ENCODE results near the gene CCDC51. TPM values are rescaled to one million over a fixed set of nuclear protein-coding genes. Genes with fewer than 3 reads are reported as not detected.

The CCDC51 gene
- polyA plus RNA-seq, 1 of the 3 experiments (the other 2 are of a cell fraction): 24.2 TPM

DNA sequence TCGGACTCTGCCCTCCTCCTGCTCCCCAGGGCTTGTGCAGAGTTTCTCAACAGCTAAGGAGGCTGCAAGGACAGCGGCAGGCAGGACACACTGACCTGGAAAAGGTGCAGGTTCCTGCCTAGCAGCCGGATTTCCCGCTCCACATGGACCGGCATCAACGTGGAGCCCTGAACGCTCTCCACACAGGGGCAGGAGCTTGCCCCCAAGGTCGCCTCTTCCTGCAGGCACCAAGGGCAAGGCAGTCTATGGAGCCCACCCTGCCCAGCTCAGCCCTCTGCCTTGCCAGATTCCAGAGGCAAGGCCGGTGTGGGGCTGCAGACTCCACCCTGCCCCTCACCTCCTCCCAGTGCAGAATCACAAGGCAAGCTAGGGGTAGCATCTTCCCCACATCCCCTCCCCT is 20.8 kb downstream of the CCDC51 start:
- H3K4me1 ChIP-seq (ENCODE audit: control insufficient read depth in 1 of 2, insufficient read depth in 2 of 2, low read depth in 1 of 2, low read length in 1 of 2): peaks cover 0 to 16% of the 10 kb centered on the region in 2 experiments; a peak in 1 of 4 replicates
- H3K4me3 ChIP-seq (ENCODE audit: low read depth in 2 of 2, low read length in 1 of 2): no peak overlapping the region
- no peak overlapping the region for H3K4me2 ChIP-seq
- CTCF ChIA-PET: interaction anchor here (0.7 to 14.1 kb wide), 6 partner anchors 10 to 146 kb away, joined by 3 to 156 read pairs (median 6); no protein-coding TSS in a partner anchor
- H3F3A ChIP-seq (replicated peaks; ENCODE audit: insufficient read depth): no peaks in the 10 kb centered on the region
- peaks cover 12% of the 10 kb centered on the region; the same call in 1 of the 2 replicates for H3K79me2 ChIP-seq (ENCODE audit: insufficient read depth)
- H2AFZ ChIP-seq (ENCODE audit: low read depth): no peak overlapping the region
- H3K27ac ChIP-seq (ENCODE audit: low read depth in 2 of 2, low read length in 1 of 2): no peak overlapping the region; a peak in 1 of 4 replicates
- no peaks in the 10 kb centered on the region for H4K20me1 ChIP-seq (ENCODE audit: insufficient read depth)
- H3K9me2 ChIP-seq: no peaks in the 10 kb centered on the region
- H3K27me3 ChIP-seq (ENCODE audit: insufficient read depth): no peaks in the 10 kb centered on the region
- POLR2A ChIA-PET: interaction anchor here (2.0 kb wide), 1 partner anchor 10 kb away, joined by 6 read pairs; no protein-coding TSS in a partner anchor
- no peak overlapping the region for H3K9ac ChIP-seq
- peaks cover 0 to 53% of the 10 kb centered on the region in 2 experiments for H3K36me3 ChIP-seq (replicated peaks in 1 of 2; ENCODE audit: control insufficient read depth in 1 of 2, insufficient read depth in 2 of 2, low read length in 1 of 2)
- no peak for DNase-seq
- TF ChIP-seq GATA2 (CRISPR knock-in tag; IDR thresholded peaks at IDR 0.05) (no peak), MXI1 (IDR thresholded peaks at IDR 0.05; ENCODE audit: low read depth, low read length) (no peak), TAF1 (IDR thresholded peaks at IDR 0.05; ENCODE audit: borderline replicate concordance, low read depth, low read length) (no peak), EP300 (IDR thresholded peaks at IDR 0.05; ENCODE audit: borderline replicate concordance in 1 of 2, low read depth in 1 of 2, low read length in 1 of 2) (no peak), YY1 (IDR thresholded peaks at IDR 0.05; ENCODE audit: low read depth) (no peak)
- TF ChIP-seq, protein P1, sequence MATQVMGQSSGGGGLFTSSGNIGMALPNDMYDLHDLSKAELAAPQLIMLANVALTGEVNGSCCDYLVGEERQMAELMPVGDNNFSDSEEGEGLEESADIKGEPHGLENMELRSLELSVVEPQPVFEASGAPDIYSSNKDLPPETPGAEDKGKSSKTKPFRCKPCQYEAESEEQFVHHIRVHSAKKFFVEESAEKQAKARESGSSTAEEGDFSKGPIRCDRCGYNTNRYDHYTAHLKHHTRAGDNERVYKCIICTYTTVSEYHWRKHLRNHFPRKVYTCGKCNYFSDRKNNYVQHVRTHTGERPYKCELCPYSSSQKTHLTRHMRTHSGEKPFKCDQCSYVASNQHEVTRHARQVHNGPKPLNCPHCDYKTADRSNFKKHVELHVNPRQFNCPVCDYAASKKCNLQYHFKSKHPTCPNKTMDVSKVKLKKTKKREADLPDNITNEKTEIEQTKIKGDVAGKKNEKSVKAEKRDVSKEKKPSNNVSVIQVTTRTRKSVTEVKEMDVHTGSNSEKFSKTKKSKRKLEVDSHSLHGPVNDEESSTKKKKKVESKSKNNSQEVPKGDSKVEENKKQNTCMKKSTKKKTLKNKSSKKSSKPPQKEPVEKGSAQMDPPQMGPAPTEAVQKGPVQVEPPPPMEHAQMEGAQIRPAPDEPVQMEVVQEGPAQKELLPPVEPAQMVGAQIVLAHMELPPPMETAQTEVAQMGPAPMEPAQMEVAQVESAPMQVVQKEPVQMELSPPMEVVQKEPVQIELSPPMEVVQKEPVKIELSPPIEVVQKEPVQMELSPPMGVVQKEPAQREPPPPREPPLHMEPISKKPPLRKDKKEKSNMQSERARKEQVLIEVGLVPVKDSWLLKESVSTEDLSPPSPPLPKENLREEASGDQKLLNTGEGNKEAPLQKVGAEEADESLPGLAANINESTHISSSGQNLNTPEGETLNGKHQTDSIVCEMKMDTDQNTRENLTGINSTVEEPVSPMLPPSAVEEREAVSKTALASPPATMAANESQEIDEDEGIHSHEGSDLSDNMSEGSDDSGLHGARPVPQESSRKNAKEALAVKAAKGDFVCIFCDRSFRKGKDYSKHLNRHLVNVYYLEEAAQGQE (IDR thresholded peaks at IDR 0.05; ENCODE audit: low read depth, low read length): no peak
- WGBS (ENCODE audit: low lambda C conversion rate): 88% methylated on average over 3 of the region's 9 CpGs
- H3K9me3 ChIP-seq: no peaks in the 10 kb centered on the region

DNA sequence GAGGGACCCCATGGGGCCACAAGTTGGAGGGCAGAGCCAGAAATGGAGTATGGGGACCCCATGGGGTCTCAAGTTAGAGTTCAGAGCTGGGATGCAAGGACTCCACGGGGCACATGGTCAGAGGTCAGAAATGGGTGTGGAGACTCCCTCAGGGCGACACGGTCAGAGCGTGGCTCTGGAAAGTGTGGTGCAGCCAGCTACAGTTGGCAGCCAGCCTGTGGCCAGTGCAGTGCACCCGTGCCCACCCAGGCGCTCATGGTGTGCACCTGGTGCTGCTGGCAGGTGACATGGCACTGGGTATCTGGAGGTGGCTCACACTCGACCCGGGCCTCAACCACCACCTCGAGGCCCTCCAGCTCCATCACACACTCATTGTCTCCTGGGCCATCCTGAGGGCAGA is 21.3 kb downstream of the CCDC51 start:
- POLR2A ChIA-PET: interaction anchor here (2.0 kb wide), 1 partner anchor 10 kb away, joined by 6 read pairs; no protein-coding TSS in a partner anchor
- Histone ChIP-seq H3K9me3 (no peaks in the 10 kb centered on the region), H3K79me2 (ENCODE audit: insufficient read depth) (peaks cover 10% of the 10 kb centered on the region; the same call in 1 of the 2 replicates), H3K27ac (ENCODE audit: low read depth in 2 of 2, low read length in 1 of 2) (no peak overlapping the region; a peak in 1 of 4 replicates), H3K9me2 (no peaks in the 10 kb centered on the region), H3K4me2 (no peak overlapping the region), H2AFZ (ENCODE audit: low read depth) (no peak overlapping the region), H3K4me1 (ENCODE audit: control insufficient read depth in 1 of 2, insufficient read depth in 2 of 2, low read depth in 1 of 2, low read length in 1 of 2) (peaks cover 0 to 16% of the 10 kb centered on the region in 2 experiments; a peak in 1 of 4 replicates), H3K36me3 (replicated peaks in 1 of 2; ENCODE audit: control insufficient read depth in 1 of 2, insufficient read depth in 2 of 2, low read length in 1 of 2) (peaks cover 0 to 57% of the 10 kb centered on the region in 2 experiments), H4K20me1 (ENCODE audit: insufficient read depth) (no peaks in the 10 kb centered on the region), H3F3A (replicated peaks; ENCODE audit: insufficient read depth) (no peaks in the 10 kb centered on the region), H3K4me3 (ENCODE audit: low read depth in 2 of 2, low read length in 1 of 2) (no peak overlapping the region), H3K9ac (no peak overlapping the region), H3K27me3 (ENCODE audit: insufficient read depth) (no peaks in the 10 kb centered on the region)
- CTCF ChIA-PET: interaction anchor here (1.2 to 14.1 kb wide), 4 partner anchors 10 to 145 kb away, joined by 5 to 156 read pairs (median 34); no protein-coding TSS in a partner anchor
- DNase-seq: no peak
- WGBS (ENCODE audit: low lambda C conversion rate): 100% methylated on average over 2 of the region's 9 CpGs
- TF ChIP-seq, protein P2, sequence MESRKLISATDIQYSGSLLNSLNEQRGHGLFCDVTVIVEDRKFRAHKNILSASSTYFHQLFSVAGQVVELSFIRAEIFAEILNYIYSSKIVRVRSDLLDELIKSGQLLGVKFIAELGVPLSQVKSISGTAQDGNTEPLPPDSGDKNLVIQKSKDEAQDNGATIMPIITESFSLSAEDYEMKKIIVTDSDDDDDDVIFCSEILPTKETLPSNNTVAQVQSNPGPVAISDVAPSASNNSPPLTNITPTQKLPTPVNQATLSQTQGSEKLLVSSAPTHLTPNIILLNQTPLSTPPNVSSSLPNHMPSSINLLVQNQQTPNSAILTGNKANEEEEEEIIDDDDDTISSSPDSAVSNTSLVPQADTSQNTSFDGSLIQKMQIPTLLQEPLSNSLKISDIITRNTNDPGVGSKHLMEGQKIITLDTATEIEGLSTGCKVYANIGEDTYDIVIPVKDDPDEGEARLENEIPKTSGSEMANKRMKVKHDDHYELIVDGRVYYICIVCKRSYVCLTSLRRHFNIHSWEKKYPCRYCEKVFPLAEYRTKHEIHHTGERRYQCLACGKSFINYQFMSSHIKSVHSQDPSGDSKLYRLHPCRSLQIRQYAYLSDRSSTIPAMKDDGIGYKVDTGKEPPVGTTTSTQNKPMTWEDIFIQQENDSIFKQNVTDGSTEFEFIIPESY (IDR thresholded peaks at IDR 0.05; ENCODE audit: borderline replicate concordance, low read depth): no peak
- TF ChIP-seq GABPA (IDR thresholded peaks at IDR 0.05; ENCODE audit: low read depth) (no peak), JUND (IDR thresholded peaks at IDR 0.05) (no peak), FOXM1 (IDR thresholded peaks at IDR 0.05; ENCODE audit: low read depth) (no peak), TCF12 (IDR thresholded peaks at IDR 0.05) (no peak), NFIC (IDR thresholded peaks at IDR 0.05; ENCODE audit: borderline replicate concordance) (no peak), RFX5 (IDR thresholded peaks at IDR 0.05; ENCODE audit: low read length) (no peak), TEAD4 (IDR thresholded peaks at IDR 0.05; ENCODE audit: borderline replicate concordance, insufficient read depth) (no peak), GATA2 (CRISPR knock-in tag; IDR thresholded peaks at IDR 0.05) (no peak)
- TF ChIP-seq, protein P3, sequence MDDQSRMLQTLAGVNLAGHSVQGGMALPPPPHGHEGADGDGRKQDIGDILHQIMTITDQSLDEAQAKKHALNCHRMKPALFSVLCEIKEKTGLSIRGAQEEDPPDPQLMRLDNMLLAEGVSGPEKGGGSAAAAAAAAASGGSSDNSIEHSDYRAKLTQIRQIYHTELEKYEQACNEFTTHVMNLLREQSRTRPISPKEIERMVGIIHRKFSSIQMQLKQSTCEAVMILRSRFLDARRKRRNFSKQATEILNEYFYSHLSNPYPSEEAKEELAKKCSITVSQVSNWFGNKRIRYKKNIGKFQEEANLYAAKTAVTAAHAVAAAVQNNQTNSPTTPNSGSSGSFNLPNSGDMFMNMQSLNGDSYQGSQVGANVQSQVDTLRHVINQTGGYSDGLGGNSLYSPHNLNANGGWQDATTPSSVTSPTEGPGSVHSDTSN (IDR thresholded peaks at IDR 0.05): no peak
- TF ChIP-seq, protein P1 (IDR thresholded peaks at IDR 0.05; ENCODE audit: low read depth, low read length): no peak
- TF ChIP-seq, protein P4, sequence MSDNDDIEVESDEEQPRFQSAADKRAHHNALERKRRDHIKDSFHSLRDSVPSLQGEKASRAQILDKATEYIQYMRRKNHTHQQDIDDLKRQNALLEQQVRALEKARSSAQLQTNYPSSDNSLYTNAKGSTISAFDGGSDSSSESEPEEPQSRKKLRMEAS (IDR thresholded peaks at IDR 0.05; ENCODE audit: low read depth): no peak
